Nephron (organoid): Measurements from ENCODE around the gene ZNF277.

Experiments used
- H3K27ac Mint-ChIP-seq, 3 experiments: 2 replicates each; pipeline ENCODE4 v1.8.0; 2020; ENCODE audit warnings: mixed read lengths in 3 of 3, mild to moderate bottlenecking in 2 of 3, moderate library complexity in 1 of 3
- H3K27me3 Mint-ChIP-seq: 2 replicates; pipeline ENCODE4 v1.8.0; 2021; ENCODE audit warnings: low read depth, mild to moderate bottlenecking, moderate library complexity, mixed read lengths
- H3K36me3 Mint-ChIP-seq: 2 replicates; pipeline ENCODE4 v1.8.0; 2020; ENCODE audit warnings: low read depth, mixed read lengths
- H3K4me1 Mint-ChIP-seq: 2 replicates; pipeline ENCODE4 v1.8.0; 2020; ENCODE audit warnings: mixed read lengths
- H3K4me3 Mint-ChIP-seq, 3 experiments: 2 replicates each; pipeline ENCODE4 v1.8.0; 2020; ENCODE audit warnings: mild to moderate bottlenecking in 3 of 3, mixed read lengths in 3 of 3, moderate library complexity in 2 of 3
- H3K9me3 Mint-ChIP-seq: 2 replicates; pipeline ENCODE4 v1.8.0; 2020; ENCODE audit warnings: mixed read lengths
- CTCF ChIP-seq, 3 experiments: fragments of 200-600 bp; sonication (generic); IDR thresholded peaks; one replicate each; pipeline ENCODE4 v1.5.0; 2021; ENCODE audit warnings: antibody characterized with exemption in 3 of 3; ENCODE audit not compliant: unreplicated experiment in 3 of 3

Gene ZNF277

GRCh38 chr7:112206238-112206990 lies at the start of gene ZNF277, which contains the start of gene DOCK4:
Gene ZNF277 (plus strand): TSS chr7:112206695. CDS start chr7:112206717, 22 bp downstream.
Gene DOCK4 (minus strand): TSS chr7:112206399. CDS start chr7:112206138, 261 bp downstream.
- TF ChIP-seq CTCF (IDR thresholded peaks at IDR 0.05; ENCODE audit: unreplicated experiment in 3 of 3), result no peak
- H3K36me3 Mint-ChIP-seq, result no peaks in the 10 kb centered on the region
- H3K27me3 Mint-ChIP-seq, result peaks cover 9% of the 10 kb centered on the region
- H3K9me3 Mint-ChIP-seq, result no peaks in the 10 kb centered on the region
- peak within 1 kb of the TSS; percentile 72 to 95 (median 88) for H3K27ac Mint-ChIP-seq
- peaks cover 24% of the 10 kb centered on the region for H3K4me1 Mint-ChIP-seq
- peak within 1 kb of the TSS; percentile 96 to 98 (median 97) for H3K4me3 Mint-ChIP-seq

- TF ChIP-seq CTCF (IDR thresholded peaks at IDR 0.05; ENCODE audit: unreplicated experiment in 3 of 3), result no peak
- Mint-ChIP-seq H3K4me3 (no peak overlapping the region), H3K27me3 (no peaks in the 10 kb centered on the region), H3K9me3 (no peaks in the 10 kb centered on the region), H3K27ac (no peak overlapping the region), H3K4me1 (peaks cover 27% of the 10 kb centered on the region), H3K36me3 (no peaks in the 10 kb centered on the region)
Observed at GRCh38 chr7:112157072-112157471, 49.4 kb upstream of the ZNF277 start.

- H3K4me3 Mint-ChIP-seq, result no peak overlapping the region
- H3K27ac Mint-ChIP-seq, result peak overlapping the region in 2 of 3 experiments; percentile 6 to 13
- H3K4me1 Mint-ChIP-seq, result peaks cover 36% of the 10 kb centered on the region
- no peaks in the 10 kb centered on the region for H3K9me3 Mint-ChIP-seq
- no peaks in the 10 kb centered on the region for H3K27me3 Mint-ChIP-seq
- TF ChIP-seq CTCF (IDR thresholded peaks at IDR 0.05; ENCODE audit: unreplicated experiment in 3 of 3), result no peak
- H3K36me3 Mint-ChIP-seq, result no peaks in the 10 kb centered on the region
Observed at GRCh38 chr7:112159351-112159750, 47.1 kb upstream of the ZNF277 start.

- H3K27me3 Mint-ChIP-seq, result no peaks in the 10 kb centered on the region
- no peak overlapping the region for H3K4me3 Mint-ChIP-seq
- no peaks in the 10 kb centered on the region for H3K9me3 Mint-ChIP-seq
- peaks cover 36% of the 10 kb centered on the region for H3K4me1 Mint-ChIP-seq
- H3K36me3 Mint-ChIP-seq, result no peaks in the 10 kb centered on the region
- no peak for TF ChIP-seq CTCF (IDR thresholded peaks at IDR 0.05; ENCODE audit: unreplicated experiment in 3 of 3)
- peak overlapping the region; percentile 13 to 75 (median 29) for H3K27ac Mint-ChIP-seq
Observed at GRCh38 chr7:112160130-112160770, 46.2 kb upstream of the ZNF277 start.

- Mint-ChIP-seq H3K27ac (peak overlapping the region; percentile 13 to 75 (median 29)), H3K4me3 (no peak overlapping the region), H3K27me3 (no peaks in the 10 kb centered on the region), H3K36me3 (no peaks in the 10 kb centered on the region), H3K4me1 (peaks cover 36% of the 10 kb centered on the region), H3K9me3 (no peaks in the 10 kb centered on the region)
- TF ChIP-seq CTCF (IDR thresholded peaks at IDR 0.05; ENCODE audit: unreplicated experiment in 3 of 3), result no peak
Observed at GRCh38 chr7:112160771-112161150, 45.7 kb upstream of the ZNF277 start.
